Calu3 (cell line): ENCODE data around the gene PAAF1. TPM values are rescaled to one million over a fixed set of nuclear protein-coding genes. Genes with fewer than 3 reads are reported as not detected.

Experiments
- BruUV-seq: library from RNA; stranded (reverse); fragments of 400-500 nt; replicated peaks from 2 replicates; lab custom pipeline; 2021; lab: Mats Ljungman, UMichigan
- CTCF ChIA-PET: fragments of 300-600 bp; sonication (Branson Sonifier 250); formaldehyde crosslinking; loops from one replicate; lab custom pipeline; 2022; ENCODE audit warnings: antibody characterized with exemption; lab: Charles Lee
- DNase-seq: peaks from one replicate; pipeline ENCODE4 v3.0.0; 2022
- H3K27ac Mint-ChIP-seq: one replicate; pipeline ENCODE4 v1.8.0; 2022; ENCODE audit warnings: mixed read lengths; ENCODE audit not compliant: unreplicated experiment
- H3K27me3 Mint-ChIP-seq: one replicate; pipeline ENCODE4 v1.8.0; 2022; ENCODE audit warnings: mixed read lengths; ENCODE audit not compliant: unreplicated experiment
- H3K36me3 Mint-ChIP-seq: one replicate; pipeline ENCODE4 v1.8.0; 2022; ENCODE audit warnings: mild to moderate bottlenecking, moderate library complexity, mixed read lengths; ENCODE audit not compliant: insufficient read depth, unreplicated experiment
- H3K4me1 Mint-ChIP-seq: one replicate; pipeline ENCODE4 v1.8.0; 2022; ENCODE audit warnings: mild to moderate bottlenecking, low read depth, mixed read lengths; ENCODE audit not compliant: unreplicated experiment
- H3K4me3 Mint-ChIP-seq: one replicate; pipeline ENCODE4 v1.8.0; 2022; ENCODE audit warnings: mild to moderate bottlenecking, low read depth, moderate library complexity, mixed read lengths; ENCODE audit not compliant: unreplicated experiment
- H3K9me3 Mint-ChIP-seq: one replicate; pipeline ENCODE4 v1.8.0; 2022; ENCODE audit warnings: low read depth, mixed read lengths; ENCODE audit not compliant: unreplicated experiment
- intact Hi-C: fragments of 100-400 bp; cut with micrococcal nuclease; formaldehyde crosslinking; loops from one replicate; pipeline ENCODE4 v1.10.0; 2022; ENCODE audit not compliant: unreplicated experiment
- total RNA-seq: library from RNA; stranded (reverse); gene quantifications from 2 replicates; pipeline ENCODE4 v1.2.3, GENCODE V29; 2022
- TF ChIP-seq, protein P1 (sequence below): fragments of 200-600 bp; IDR thresholded peaks from one replicate; pipeline ENCODE4 v1.8.0; 2022; ENCODE audit warnings: antibody characterized with exemption; ENCODE audit not compliant: unreplicated experiment

The PAAF1 gene
- total RNA-seq, 1 experiment from 2014 or later, result 23.0 TPM

DNA sequence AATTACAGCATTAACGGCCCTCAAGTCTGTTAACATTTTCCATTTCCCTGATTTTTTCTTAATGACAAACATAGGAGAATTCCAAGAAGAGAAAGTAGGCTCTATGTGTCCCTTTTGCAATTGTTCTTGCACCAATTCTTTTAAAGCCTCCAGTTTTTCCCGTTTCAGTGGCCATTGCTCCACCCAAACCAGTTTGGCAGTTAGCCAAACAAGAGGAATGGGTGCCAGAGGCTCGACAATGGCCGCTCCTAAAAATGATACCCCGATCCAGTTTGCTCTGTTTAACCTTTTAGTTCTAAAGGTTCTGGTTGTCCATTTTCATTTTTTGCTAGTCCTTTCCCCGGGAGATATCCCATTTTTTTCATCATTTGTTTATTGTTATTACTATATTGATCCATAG is 67.3 kb downstream of the PAAF1 start:
- Mint-ChIP-seq H3K4me3 (no peak overlapping the region), H3K27me3 (no peaks in the 10 kb centered on the region), H3K4me1 (no peaks in the 10 kb centered on the region), H3K36me3 (no peaks in the 10 kb centered on the region), H3K27ac (no peak overlapping the region), H3K9me3 (peaks cover 9% of the 10 kb centered on the region)
- no peak for DNase-seq
- TF ChIP-seq, protein P1, sequence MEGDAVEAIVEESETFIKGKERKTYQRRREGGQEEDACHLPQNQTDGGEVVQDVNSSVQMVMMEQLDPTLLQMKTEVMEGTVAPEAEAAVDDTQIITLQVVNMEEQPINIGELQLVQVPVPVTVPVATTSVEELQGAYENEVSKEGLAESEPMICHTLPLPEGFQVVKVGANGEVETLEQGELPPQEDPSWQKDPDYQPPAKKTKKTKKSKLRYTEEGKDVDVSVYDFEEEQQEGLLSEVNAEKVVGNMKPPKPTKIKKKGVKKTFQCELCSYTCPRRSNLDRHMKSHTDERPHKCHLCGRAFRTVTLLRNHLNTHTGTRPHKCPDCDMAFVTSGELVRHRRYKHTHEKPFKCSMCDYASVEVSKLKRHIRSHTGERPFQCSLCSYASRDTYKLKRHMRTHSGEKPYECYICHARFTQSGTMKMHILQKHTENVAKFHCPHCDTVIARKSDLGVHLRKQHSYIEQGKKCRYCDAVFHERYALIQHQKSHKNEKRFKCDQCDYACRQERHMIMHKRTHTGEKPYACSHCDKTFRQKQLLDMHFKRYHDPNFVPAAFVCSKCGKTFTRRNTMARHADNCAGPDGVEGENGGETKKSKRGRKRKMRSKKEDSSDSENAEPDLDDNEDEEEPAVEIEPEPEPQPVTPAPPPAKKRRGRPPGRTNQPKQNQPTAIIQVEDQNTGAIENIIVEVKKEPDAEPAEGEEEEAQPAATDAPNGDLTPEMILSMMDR, result no peak
- CTCF ChIA-PET, result no interaction called here
- intact Hi-C loops, result no loop called here
- no TSS peak for BruUV-seq

DNA sequence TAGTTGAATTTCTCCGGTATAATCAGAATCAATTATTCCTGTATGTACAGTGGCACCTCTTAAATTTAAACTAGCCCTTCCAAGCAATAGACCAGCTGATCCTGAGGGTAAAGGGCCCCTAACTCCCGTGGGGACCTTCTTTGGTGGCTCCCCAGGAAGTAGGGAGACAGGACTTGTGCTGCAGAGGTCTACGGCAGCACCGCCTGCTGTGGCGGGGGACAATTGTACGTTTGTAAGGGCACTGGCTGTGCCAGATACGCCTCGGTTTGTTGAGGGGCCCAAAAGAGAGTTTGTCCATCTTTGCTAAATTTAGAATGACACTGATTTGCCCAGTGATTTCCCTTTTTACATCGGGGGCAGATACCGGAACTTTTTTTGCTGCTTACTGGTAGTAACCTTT is 68.1 kb downstream of the PAAF1 start:
- Mint-ChIP-seq H3K36me3 (no peaks in the 10 kb centered on the region), H3K27me3 (no peaks in the 10 kb centered on the region), H3K9me3 (peaks cover 9% of the 10 kb centered on the region), H3K4me3 (no peak overlapping the region), H3K4me1 (no peaks in the 10 kb centered on the region), H3K27ac (no peak overlapping the region)
- no TSS peak for BruUV-seq
- TF ChIP-seq, protein P1, result no peak
- intact Hi-C loops, result no loop called here
- DNase-seq, result no peak
- CTCF ChIA-PET, result no interaction called here

DNA sequence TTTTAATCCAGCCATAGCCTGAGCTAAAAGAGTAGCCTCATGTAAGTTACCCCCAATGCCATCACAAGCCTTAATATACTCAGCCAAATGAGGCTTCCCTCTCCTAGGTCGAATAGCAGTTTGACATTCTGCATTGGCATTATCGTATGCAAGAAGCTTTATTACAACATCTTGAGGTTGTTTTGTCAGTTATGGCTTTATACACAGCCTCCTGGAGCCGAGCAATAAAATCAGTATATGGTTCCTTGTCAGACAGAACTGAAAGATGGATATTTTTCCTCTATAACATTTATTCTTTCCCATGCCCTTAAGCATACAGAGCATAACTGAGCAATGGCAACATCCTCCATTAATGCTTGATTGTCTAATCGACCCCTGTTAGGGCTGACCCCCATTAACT is 68.6 kb downstream of the PAAF1 start:
- CTCF ChIA-PET, result interaction anchor here (0.5 kb wide), 1 partner anchor 411 kb away, joined by 3 read pairs; no protein-coding TSS in a partner anchor
- TF ChIP-seq, protein P1, result no peak
- Mint-ChIP-seq H3K36me3 (no peaks in the 10 kb centered on the region), H3K4me1 (no peaks in the 10 kb centered on the region), H3K4me3 (no peak overlapping the region), H3K9me3 (peaks cover 9% of the 10 kb centered on the region), H3K27me3 (no peaks in the 10 kb centered on the region), H3K27ac (no peak overlapping the region)
- intact Hi-C loops, result no loop called here
- no TSS peak for BruUV-seq
- DNase-seq, result no peak

DNA sequence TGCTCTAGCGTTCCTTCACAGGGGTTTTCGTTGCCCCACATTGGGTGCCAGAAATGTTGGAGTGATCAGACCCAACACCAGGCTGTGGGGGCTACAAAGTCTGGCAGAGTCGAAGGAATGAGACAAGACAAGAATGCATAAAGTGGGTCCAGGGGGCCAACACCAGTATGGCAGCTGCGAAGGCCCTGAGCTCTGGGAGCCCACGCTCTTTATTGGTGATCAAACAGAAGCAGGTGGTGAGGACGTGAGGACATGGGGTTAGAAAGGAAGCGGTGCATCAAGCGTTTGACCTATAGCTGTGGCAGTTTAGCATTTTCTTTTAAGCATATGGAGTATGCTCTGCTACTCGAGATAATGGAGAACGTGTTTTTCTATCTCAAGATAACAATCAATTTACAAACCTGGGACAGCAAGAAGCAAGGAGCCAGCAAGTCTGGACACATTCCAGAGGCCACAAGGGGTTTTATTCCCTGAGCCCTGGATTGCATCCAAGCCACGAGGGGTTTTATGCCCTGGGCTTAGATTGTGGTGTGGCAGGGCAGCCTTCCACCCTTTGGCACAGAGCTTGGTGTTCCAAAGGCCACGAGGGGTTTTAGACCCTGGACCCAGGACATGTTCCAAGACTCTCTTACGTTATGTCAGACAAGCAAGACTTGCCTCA is 70.1 kb downstream of the PAAF1 start:
- Mint-ChIP-seq H3K27ac (no peak overlapping the region), H3K4me1 (peaks cover 9% of the 10 kb centered on the region), H3K27me3 (no peaks in the 10 kb centered on the region), H3K36me3 (no peaks in the 10 kb centered on the region), H3K4me3 (no peak overlapping the region), H3K9me3 (peaks cover 3% of the 10 kb centered on the region)
- no TSS peak for BruUV-seq
- intact Hi-C loops, result no loop called here
- TF ChIP-seq, protein P1, result no peak
- DNase-seq, result no peak
- CTCF ChIA-PET, result interaction anchor here (0.6 kb wide), 1 partner anchor 12 kb away, joined by 5 read pairs; no protein-coding TSS in a partner anchor
